Stomach (tissue), 9 donors: Measurements from ENCODE around the gene ACSL3. TPM values are rescaled to one million over a fixed set of nuclear protein-coding genes. Genes with fewer than 3 reads are reported as not detected.
A peak's percentile ranks its signal among the peaks of the same experiment; 100 is the strongest.

ENCODE experiments used
- DNase-seq, 2 donors: peaks; one replicate each; pipeline versions ENCODE4 v3.0.0 to v3.0.0-alpha.2; 2013 to 2019
- H3K27ac ChIP-seq, 5 donors: fragments of 200-600 bp in 4 of 5; sonication (generic) in 4 of 5; one replicate each; pipeline ENCODE4 v1.5.1; 2013 to 2019; ENCODE audit warnings: mild to moderate bottlenecking in 1 of 5, moderate library complexity in 1 of 5
- H3K27me3 ChIP-seq, 3 donors: fragments of 200-600 bp; sonication (generic); one replicate each; pipeline ENCODE4 v1.5.1; 2017 to 2019; ENCODE audit warnings: mixed run types in 1 of 3
- H3K36me3 ChIP-seq, 4 donors: fragments of 200-600 bp; sonication (generic); 1 replicate in 3 of 4; 2 replicates in 1 of 4; pipeline ENCODE4 v1.5.1; 2016 to 2019
- H3K4me1 ChIP-seq, 4 donors: fragments of 200-600 bp; sonication (generic); one replicate each; pipeline ENCODE4 v1.5.1; 2016 to 2019
- H3K4me3 ChIP-seq, 4 donors: fragments of 200-600 bp; sonication (generic) in 3 of 4; one replicate each; pipeline ENCODE4 v1.5.1; 2016 to 2019; ENCODE audit warnings: mild to moderate bottlenecking in 1 of 4
- H3K9me3 ChIP-seq, 4 donors: fragments of 200-600 bp; sonication (generic); one replicate each; pipeline ENCODE4 v1.5.1; 2016 to 2019
- CTCF ChIP-seq, 7 experiments: fragments of 450-650 bp in 4 of 7; fragments of 200-600 bp in 3 of 7; sonication (generic) in 3 of 7; IDR thresholded peaks; one replicate each; pipeline ENCODE4 v1.5.1; 2016 to 2019; ENCODE audit warnings: antibody characterized with exemption in 7 of 7, control low read depth in 2 of 7, mild to moderate bottlenecking in 1 of 7
- EP300 ChIP-seq: sonication (generic); formaldehyde crosslinking; IDR thresholded peaks from one replicate; pipeline ENCODE4 v1.6.1; 2017; ENCODE audit warnings: antibody characterized with exemption
- POLR2A ChIP-seq, 4 donors: fragments of 450-650 bp; IDR thresholded peaks; one replicate each; pipeline ENCODE4 v1.6.1; 2016; ENCODE audit warnings: antibody characterized with exemption in 4 of 4, control low read depth in 2 of 4, mild to moderate bottlenecking in 1 of 4, moderate library complexity in 1 of 4
- POLR2AphosphoS5 ChIP-seq, 3 donors: sonication (generic); formaldehyde crosslinking; IDR thresholded peaks; one replicate each; pipeline ENCODE4 v1.6.1; 2016; ENCODE audit warnings: antibody characterized with exemption in 3 of 3
- WGBS, 5 donors: extraction: QIAGEN DNeasy Blood & Tissue Kit in 3 of 5; methylation state at CpG; one replicate each; pipeline versions ENCODE4 v1.1.5 to v1.1.7; 2013 to 2018; 5-methylcytosine and 5-hydroxymethylcytosine counted together
- intact Hi-C: fragments of 100-400 bp; cut with DNase I; formaldehyde crosslinking; loops from one replicate; pipeline ENCODE4 v1.15.1; 2023; ENCODE audit warnings: low total_unique reads
- polyA plus RNA-seq, 3 donors: library from polyadenylated mRNA; stranded (reverse); fragments of 200-250 nt; gene quantifications; one replicate each; pipeline ENCODE4 v1.2.3, GENCODE V29; 2013
- total RNA-seq, 5 donors: library from RNA; depleted of rRNA; stranded (reverse); fragments of >200 nt; gene quantifications; one replicate each; pipeline versions ENCODE4 v1.1.0 to v1.2.3, GENCODE V29; 2014 to 2016
- donor health status: healthy with polysubstance abuse.
- donor health status: Bipolar disorder and iron deficiency.
- donor health status: healthy.

Gene ACSL3
- total and polyA plus RNA-seq, 8 donors = 10.5 to 234 (median 52.9) TPM

- Histone ChIP-seq H3K27ac (no peak overlapping the region), H3K27me3 (no peaks in the 10 kb centered on the region), H3K9me3 (peaks cover 0 to 19% (median 5%) of the 10 kb centered on the region in 4 donors), H3K4me3 (no peak overlapping the region), H3K36me3 (peaks cover 26 to 92% (median 89%) of the 10 kb centered on the region in 4 donors), H3K4me1 (no peaks in the 10 kb centered on the region)
- WGBS, 5 donors = 97 to 98% (median 98%) methylated on average over 7 of the region's 7 CpGs
- intact Hi-C loops = no loop called here
- TF ChIP-seq POLR2AphosphoS5 (IDR thresholded peaks at IDR 0.05) (no peak), CTCF (IDR thresholded peaks at IDR 0.05) (no peak), POLR2A (IDR thresholded peaks at IDR 0.05) (no peak), EP300 (no peak)
- DNase-seq = no peak
Observed at GRCh38 chr2:222936705-222937104, 75.9 kb downstream of the ACSL3 start.

- Histone ChIP-seq H3K27me3 (no peaks in the 10 kb centered on the region), H3K4me1 (peaks cover 0 to 2% (median 0%) of the 10 kb centered on the region in 4 donors), H3K9me3 (peaks cover 0 to 19% (median 5%) of the 10 kb centered on the region in 4 donors), H3K27ac (no peak overlapping the region), H3K4me3 (no peak overlapping the region), H3K36me3 (peaks cover 15 to 82% (median 80%) of the 10 kb centered on the region in 4 donors)
- no peak for DNase-seq
- TF ChIP-seq CTCF (IDR thresholded peaks at IDR 0.05) (no peak), POLR2AphosphoS5 (IDR thresholded peaks at IDR 0.05) (no peak), POLR2A (IDR thresholded peaks at IDR 0.05) (no peak), EP300 (no peak)
- intact Hi-C loops = no loop called here
- 96 to 100% (median 98%) methylated on average over 2 of the region's 2 CpGs for WGBS, 5 donors
Observed at GRCh38 chr2:222938327-222938726, 77.5 kb downstream of the ACSL3 start.

- no peaks in the 10 kb centered on the region for H3K27me3 ChIP-seq
- H3K4me1 ChIP-seq = peaks cover 0 to 12% (median 5%) of the 10 kb centered on the region in 4 donors
- TF ChIP-seq POLR2A (IDR thresholded peaks at IDR 0.05) = no peak
- peak in 5 of 7 experiments; percentile 50 to 74 (median 61) for TF ChIP-seq CTCF (IDR thresholded peaks at IDR 0.05)
- intact Hi-C loops = no loop called here
- H3K9me3 ChIP-seq = peaks cover 0 to 19% (median 5%) of the 10 kb centered on the region in 4 donors
- H3K4me3 ChIP-seq = no peak overlapping the region
- DNase-seq = peak; percentile 66 to 70
- 71 to 85% (median 81%) methylated on average over 6 of the region's 6 CpGs for whole genome bisulfite sequencing, 5 donors
- peaks cover 11 to 73% (median 72%) of the 10 kb centered on the region in 4 donors for H3K36me3 ChIP-seq
- no peak overlapping the region for H3K27ac ChIP-seq
Observed at GRCh38 chr2:222939208-222939856, 78.5 kb downstream of the ACSL3 start.

- peaks cover 11 to 67% (median 65%) of the 10 kb centered on the region in 4 donors for H3K36me3 ChIP-seq
- TF ChIP-seq EP300 (no peak), POLR2AphosphoS5 (IDR thresholded peaks at IDR 0.05) (no peak), POLR2A (IDR thresholded peaks at IDR 0.05) (no peak), CTCF (IDR thresholded peaks at IDR 0.05) (no peak)
- H3K4me3 ChIP-seq = no peak overlapping the region
- WGBS, 5 donors = 64 to 90% (median 86%) methylated on average over 2 of the region's 2 CpGs
- DNase-seq = no peak
- H3K9me3 ChIP-seq = peaks cover 0 to 19% (median 5%) of the 10 kb centered on the region in 4 donors
- no peaks in the 10 kb centered on the region for H3K27me3 ChIP-seq
- H3K27ac ChIP-seq = no peak overlapping the region
- intact Hi-C loops = no loop called here
- peaks cover 0 to 14% (median 6%) of the 10 kb centered on the region in 4 donors for H3K4me1 ChIP-seq
Observed at GRCh38 chr2:222939979-222940378, 79.1 kb downstream of the ACSL3 start.
